Measurements from ENCODE around the gene MEIOSIN.

Gene MEIOSIN

GRCh38 chr19:45772912-45773311 lies 39.7 kb downstream of the MEIOSIN start:
- in situ Hi-C loops (cut with HindIII; ENCODE audit: low pct_ligation_motif_present, low pct_unique_long_range_greater_than_20kb, low sequenced_read_pairs) = no loop called here
- no peak for DNase-seq

- DNase-seq = no peak
- in situ Hi-C loops (cut with HindIII; ENCODE audit: low pct_ligation_motif_present, low pct_unique_long_range_greater_than_20kb, low sequenced_read_pairs) = no loop called here
Measured at GRCh38 chr19:45773384-45773783, 40.1 kb downstream of the MEIOSIN start.

DNA sequence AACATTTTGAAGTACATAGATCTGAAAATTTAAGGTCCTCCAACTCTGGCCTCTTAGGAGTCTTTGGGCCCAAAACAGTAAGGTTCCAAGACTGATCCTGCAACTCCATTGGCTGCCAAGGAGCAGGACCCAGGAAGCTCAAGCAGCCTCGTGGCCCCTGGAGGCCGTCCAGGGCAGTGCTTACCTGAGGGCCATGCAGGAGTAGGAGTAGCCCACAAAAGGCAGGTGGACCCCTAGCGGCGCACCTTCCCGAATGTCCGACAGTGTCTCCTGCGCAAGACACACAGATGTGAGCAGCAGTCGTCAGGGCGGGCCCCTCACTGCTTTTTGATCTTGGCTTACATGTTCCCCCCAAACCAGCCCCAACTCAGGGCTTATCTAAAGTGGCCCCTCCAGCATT lies 41.5 kb downstream of the MEIOSIN start:
- DNase-seq = no peak
- in situ Hi-C loops (cut with HindIII; ENCODE audit: low pct_ligation_motif_present, low pct_unique_long_range_greater_than_20kb, low sequenced_read_pairs) = no loop called here

DNA sequence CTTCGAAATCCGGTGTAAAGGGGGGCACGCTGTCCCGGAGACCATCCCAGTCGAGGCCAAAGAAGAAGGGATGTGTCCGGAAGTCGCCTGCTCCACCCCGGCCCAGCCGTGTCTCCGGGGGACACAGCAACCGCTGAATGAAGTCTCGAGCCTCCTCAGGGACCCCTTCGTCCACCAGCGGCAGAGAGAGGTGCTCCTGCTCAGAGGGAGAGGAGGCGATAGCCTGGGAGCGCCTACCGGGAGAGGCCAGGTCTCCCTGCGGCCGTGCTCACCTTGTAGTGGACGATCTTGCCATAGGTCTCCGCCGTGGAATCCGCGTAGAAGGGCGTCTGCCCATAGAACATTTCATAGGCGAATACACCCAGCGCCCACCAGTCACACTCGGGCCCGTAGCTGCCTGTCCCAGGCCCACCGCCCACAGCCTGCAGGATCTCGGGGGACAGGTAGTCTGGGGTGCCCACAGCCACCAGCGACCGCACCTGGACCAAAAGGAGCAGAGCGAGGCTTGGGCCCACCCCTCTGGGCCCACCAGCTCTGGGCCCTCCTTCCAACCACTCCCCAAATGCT lies 44.2 kb downstream of the MEIOSIN start:
- no peak for DNase-seq

DNA sequence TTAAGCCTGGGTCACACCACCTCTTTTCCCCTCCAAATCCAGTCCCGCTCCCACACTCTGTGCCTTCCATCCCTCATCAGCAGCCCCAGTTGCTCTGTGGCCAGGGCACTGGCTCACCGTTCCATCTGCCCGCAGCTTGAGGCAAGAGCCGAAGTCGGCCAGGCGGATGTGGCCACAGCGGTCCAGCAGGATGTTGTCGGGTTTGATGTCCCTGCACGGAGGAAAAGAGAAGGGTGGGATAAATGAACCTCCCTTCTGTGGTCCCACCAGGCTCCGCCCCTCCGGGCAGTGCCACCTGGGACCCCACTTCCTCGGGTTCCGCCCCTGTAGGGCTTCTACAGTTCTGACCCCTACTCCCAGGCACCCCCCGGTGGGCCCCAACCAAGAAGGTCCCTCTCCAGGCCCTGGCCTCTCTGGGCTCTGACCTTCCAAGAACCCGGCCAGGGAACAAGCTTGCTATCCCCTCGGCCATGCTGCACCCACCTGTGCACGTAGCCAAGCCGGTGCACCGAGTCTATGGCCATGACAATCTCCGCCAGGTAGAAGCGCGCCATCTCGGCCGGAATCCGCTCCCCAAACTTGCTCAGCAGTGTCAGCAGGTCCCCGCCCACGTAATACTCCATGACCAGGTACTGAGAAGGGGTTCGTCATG lies 44.9 kb downstream of the MEIOSIN start:
- DNase-seq = no peak
- in situ Hi-C loops (cut with HindIII; ENCODE audit: low pct_ligation_motif_present, low pct_unique_long_range_greater_than_20kb, low sequenced_read_pairs) = no loop called here

More for the DNA sequence above, 44.2 kb downstream of the MEIOSIN start:
- in situ Hi-C loops (cut with HindIII; ENCODE audit: low pct_ligation_motif_present, low pct_unique_long_range_greater_than_20kb, low sequenced_read_pairs) = no loop called here

- peak; percentile 44 for DNase-seq
- in situ Hi-C loops (cut with HindIII; ENCODE audit: low pct_ligation_motif_present, low pct_unique_long_range_greater_than_20kb, low sequenced_read_pairs) = no loop called here
Measured at GRCh38 chr19:45779231-45780145, 46.2 kb downstream of the MEIOSIN start.

- in situ Hi-C loops (cut with HindIII; ENCODE audit: low pct_ligation_motif_present, low pct_unique_long_range_greater_than_20kb, low sequenced_read_pairs) = no loop called here
- no peak for DNase-seq
Measured at GRCh38 chr19:45780146-45780447, 46.9 kb downstream of the MEIOSIN start.

- no peak for DNase-seq
Measured at GRCh38 chr19:45780448-45781213, 47.4 kb downstream of the MEIOSIN start.

GRCh38 chr19:45781214-45782161 lies 48.2 kb downstream of the MEIOSIN start:
- in situ Hi-C loops (cut with HindIII; ENCODE audit: low pct_ligation_motif_present, low pct_unique_long_range_greater_than_20kb, low sequenced_read_pairs) = no loop called here

More at GRCh38 chr19:45780448-45781213, 47.4 kb downstream of the MEIOSIN start:
- in situ Hi-C loops (cut with HindIII; ENCODE audit: low pct_ligation_motif_present, low pct_unique_long_range_greater_than_20kb, low sequenced_read_pairs) = no loop called here

DNA sequence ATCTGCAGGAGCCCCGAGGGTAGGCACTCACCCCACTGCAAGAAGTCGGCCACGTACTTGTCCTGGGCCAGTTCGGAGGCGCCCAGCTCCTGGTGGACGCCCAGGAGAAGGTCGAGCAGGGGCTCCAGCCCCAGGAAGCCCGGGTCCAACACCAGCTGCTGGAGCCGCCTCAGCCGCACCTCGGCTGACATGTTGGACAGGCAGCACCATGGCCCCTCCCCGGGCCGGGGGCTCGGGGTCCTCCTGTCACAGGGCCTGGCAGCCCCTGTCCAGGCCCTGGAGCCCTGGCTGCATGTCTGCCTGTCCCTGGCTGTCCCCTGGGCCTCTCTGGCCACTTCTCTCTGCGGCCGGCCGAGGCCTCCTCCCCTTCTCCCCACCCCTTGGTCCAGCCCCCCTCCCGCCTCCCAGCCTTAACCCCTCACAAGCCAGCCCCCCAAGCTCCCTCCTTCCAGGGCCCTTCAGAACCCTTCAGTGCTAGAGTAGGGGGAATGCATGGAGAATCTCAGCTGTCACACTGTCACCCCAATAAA lies 49.0 kb downstream of the MEIOSIN start, which contains the start of gene DMPK:
Gene DMPK, minus strand, starts transcription at position 329 of the 530 bp plus-strand sequence. Its CDS starts 138 bp downstream, at position 191.
- in situ Hi-C loops (cut with HindIII; ENCODE audit: low pct_ligation_motif_present, low pct_unique_long_range_greater_than_20kb, low sequenced_read_pairs) = no loop called here
- DNase-seq = no peak

More at GRCh38 chr19:45781214-45782161, 48.2 kb downstream of the MEIOSIN start:
- DNase-seq = peak; percentile 32

DNA sequence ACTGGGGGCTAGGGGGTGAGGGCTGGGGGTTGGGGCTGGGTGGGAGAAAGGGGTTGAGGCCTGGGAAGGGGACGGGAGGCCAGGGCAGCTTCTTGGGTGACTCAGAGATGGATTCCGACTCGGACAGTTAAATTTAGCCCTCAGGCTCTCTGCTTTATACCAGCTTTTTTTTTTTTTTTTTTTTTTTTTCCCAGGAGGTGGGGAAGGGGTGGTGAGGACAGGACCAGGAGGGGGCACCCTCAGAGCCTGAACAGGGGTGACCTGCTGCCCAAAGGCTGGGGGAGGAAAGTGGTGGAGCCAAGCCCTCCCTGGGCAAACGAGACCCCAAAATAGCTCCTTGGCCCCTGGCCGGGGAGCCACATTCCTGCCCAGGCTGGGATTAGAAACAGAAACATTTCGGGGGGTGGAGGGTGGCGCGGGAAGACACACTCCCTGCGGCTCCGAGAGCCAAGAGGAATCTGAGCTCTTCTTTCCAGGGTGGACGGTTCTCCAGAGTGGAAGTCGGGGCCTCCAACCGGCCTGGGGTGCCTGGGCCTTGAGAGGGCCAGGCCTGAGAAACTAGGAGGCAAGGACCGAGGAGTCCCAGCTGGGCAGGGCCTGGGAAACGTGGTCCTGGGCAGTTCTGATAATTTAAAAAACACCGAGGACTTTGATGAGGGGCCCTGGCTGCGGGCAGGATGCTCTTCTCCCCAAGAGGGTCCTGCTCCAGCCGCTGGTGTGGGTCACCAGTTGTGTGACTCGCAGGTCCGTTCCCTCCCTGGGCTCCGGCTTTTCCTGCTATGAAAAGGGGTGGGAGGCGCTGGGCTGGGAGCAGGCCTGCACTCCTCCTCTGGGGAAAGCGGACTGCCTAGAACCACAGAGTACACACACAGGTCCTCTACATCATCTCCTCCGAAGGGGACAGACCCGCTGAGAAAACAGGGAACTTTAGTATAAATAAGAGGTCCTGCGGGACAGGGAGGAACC lies 49.9 kb downstream of the MEIOSIN start:
- DNase-seq = peak; percentile 53
- in situ Hi-C loops (cut with HindIII; ENCODE audit: low pct_ligation_motif_present, low pct_unique_long_range_greater_than_20kb, low sequenced_read_pairs) = no loop called here

DNA sequence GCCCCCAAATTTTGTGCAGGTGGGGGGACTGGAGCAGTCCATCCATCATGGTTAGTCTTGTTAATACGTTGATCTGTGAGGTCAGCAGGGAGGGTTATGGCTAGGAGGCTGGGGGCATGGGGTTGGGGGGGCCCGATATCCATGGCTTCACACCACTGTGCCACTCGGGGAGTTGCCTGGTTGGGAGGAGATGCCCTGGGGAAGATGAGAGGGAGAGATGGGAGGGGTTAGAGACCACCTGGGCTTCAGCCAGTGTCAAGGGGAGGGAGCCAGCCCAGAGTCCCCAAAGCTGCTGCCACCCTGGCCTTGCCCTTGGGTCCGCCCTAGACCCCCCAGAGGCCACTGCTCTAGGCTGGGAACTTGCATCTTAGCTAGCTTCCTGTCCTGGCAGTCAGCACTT lies 50.9 kb downstream of the MEIOSIN start:
- DNase-seq = no peak
- in situ Hi-C loops (cut with HindIII; ENCODE audit: low pct_ligation_motif_present, low pct_unique_long_range_greater_than_20kb, low sequenced_read_pairs) = no loop called here

DNA sequence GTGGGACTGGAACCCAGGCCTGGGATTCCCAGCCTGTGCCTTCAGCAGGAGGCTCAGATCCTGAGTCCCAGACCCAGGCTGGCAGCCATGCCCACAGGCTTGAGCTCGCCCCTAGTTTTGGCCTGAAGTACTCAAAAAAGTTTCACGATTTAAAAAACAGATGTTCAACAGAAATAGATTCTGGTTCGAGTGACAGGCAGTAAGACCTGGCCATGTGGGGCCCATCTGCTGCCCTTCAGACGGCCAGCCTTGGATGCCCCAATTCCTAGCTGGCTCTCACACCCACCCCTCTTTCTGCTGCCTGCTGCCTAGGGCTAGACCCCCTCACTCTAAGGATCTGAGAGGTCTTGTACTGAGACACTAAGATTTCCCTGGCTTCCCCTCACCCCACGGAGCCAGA lies 51.9 kb downstream of the MEIOSIN start:
- no peak for DNase-seq
- in situ Hi-C loops (cut with HindIII; ENCODE audit: low pct_ligation_motif_present, low pct_unique_long_range_greater_than_20kb, low sequenced_read_pairs) = no loop called here

DNA sequence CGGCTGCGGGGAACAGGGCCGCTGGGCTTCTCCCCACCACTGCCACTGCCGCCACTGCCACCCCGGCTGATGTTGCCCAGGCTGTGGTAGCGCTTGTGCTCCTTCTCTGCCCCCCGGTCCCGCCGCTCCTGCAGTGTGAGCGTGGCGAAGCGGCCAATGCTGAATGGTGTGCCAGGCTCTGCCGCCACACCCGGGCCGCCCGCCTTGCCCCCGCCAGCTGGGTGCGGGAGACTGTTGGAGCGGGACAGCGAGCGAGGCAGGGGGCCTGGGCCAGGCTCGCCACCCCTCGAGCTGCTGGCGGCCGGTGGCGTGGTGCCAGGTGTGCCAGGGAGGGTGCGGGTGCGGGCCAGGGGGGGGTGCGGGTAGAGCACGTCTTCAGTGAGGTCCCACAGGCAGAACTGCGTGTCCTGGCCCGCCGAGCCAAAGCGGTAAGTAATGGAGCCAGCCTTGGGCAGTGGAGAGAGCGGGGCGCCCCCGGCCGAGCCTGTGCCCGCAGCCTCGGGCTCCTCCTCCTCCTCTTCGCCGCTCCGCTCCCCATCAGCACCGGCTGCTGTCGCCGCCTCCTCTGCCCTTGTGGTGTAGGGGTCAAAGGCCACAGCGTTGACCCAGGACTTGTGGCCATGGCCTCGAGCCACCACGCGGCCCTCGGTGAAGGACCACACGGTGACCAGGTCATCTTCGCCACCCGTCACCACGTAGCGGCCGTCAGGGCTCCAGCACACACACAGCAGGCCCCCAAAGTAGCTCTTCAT lies 52.7 kb downstream of the MEIOSIN start:
- in situ Hi-C loops (cut with HindIII; ENCODE audit: low pct_ligation_motif_present, low pct_unique_long_range_greater_than_20kb, low sequenced_read_pairs) = no loop called here
- DNase-seq = no peak

DNA sequence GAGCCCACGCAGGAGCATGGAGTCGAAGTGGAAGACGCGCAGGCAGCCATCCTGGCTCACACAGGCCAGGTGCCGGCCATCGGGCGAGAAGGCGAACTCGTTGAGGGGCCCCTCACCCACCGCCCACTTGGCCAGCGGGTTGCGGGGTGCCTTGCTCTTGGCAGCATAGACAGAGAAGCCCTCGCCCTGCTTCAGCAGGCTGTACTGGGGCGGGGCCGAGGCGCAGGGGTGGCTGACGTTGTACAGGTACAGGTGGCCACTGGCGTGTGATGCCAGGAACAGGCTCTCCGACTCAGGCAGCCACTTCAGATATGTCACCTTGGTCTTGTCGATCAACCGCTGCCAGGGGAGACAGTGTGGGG lies 53.3 kb downstream of the MEIOSIN start:
- in situ Hi-C loops (cut with HindIII; ENCODE audit: low pct_ligation_motif_present, low pct_unique_long_range_greater_than_20kb, low sequenced_read_pairs) = no loop called here

More for the DNA sequence above, 53.3 kb downstream of the MEIOSIN start:
- no peak for DNase-seq
